DOHH2 (cell line): ENCODE data around the gene MYBPC3.

ENCODE experiments used
- EZH2phosphoT487 ChIP-seq: fragments of 200-600 bp; sonication (generic); IDR thresholded peaks from 2 replicates; pipeline ENCODE4 v1.6.1; 2017; ENCODE audit warnings: borderline replicate concordance, mild to moderate bottlenecking, antibody characterized with exemption, low read length, moderate library complexity, mixed read lengths
- TF ChIP-seq, protein P1 (sequence below): fragments of 200-600 bp; sonication (generic); IDR thresholded peaks from one replicate; pipeline ENCODE4 v1.5.1; 2014; ENCODE audit warnings: antibody characterized with exemption, mild to moderate bottlenecking, low read depth, low read length; ENCODE audit not compliant: poor library complexity, severe bottlenecking

DNA sequence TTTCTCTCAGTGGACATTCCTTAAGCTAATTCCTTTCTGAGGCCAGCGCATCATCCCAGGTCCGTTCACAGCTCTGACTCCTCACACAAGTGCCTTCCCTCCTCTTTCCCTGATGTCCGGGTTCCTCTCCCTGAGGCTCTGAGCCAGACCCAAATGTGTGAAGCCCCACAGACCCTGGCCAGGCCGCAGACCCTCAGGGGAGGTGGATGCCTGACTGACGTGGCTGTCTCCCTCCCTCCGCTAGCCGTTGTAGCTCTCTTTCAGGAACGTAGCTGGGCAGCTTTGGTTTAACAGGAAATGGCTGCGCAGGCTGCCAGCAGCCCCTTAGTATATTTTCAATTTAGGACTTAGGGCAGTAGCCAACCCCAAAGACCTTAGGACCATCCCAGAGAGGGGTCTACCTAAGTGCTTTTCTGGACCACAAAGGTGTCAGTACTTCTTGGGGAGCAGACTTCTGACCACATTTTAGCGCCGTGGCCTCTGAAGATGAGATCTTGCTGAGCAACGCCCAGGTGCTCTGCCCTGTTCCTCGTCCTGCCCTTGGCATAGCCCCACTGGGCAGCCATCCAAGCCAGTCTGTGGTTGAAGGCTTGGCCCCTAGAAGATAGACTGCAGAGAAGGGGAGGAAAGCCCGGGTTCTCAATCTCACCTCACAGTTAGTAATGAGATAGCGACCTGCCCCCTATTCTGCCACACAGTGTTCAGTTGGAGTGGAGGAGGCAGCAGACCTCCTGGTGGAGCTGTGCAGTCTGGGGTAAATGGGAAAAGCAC lies 27.0 kb downstream of the MYBPC3 start:
- TF ChIP-seq, protein P1, sequence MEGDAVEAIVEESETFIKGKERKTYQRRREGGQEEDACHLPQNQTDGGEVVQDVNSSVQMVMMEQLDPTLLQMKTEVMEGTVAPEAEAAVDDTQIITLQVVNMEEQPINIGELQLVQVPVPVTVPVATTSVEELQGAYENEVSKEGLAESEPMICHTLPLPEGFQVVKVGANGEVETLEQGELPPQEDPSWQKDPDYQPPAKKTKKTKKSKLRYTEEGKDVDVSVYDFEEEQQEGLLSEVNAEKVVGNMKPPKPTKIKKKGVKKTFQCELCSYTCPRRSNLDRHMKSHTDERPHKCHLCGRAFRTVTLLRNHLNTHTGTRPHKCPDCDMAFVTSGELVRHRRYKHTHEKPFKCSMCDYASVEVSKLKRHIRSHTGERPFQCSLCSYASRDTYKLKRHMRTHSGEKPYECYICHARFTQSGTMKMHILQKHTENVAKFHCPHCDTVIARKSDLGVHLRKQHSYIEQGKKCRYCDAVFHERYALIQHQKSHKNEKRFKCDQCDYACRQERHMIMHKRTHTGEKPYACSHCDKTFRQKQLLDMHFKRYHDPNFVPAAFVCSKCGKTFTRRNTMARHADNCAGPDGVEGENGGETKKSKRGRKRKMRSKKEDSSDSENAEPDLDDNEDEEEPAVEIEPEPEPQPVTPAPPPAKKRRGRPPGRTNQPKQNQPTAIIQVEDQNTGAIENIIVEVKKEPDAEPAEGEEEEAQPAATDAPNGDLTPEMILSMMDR = no peak
- TF ChIP-seq EZH2phosphoT487 = no peak
